H9 (cell line): ENCODE results near the gene GNAO1. TPM values are rescaled to one million over a fixed set of nuclear protein-coding genes. Genes with fewer than 3 reads are reported as not detected.

Source experiments
- DNase-seq: peaks from one replicate; pipeline ENCODE4 v3.0.0-alpha.2; 2017
- H2AFZ ChIP-seq: one replicate; pipeline ENCODE4 v1.6.1; 2013; ENCODE audit warnings: mild to moderate bottlenecking, low read length, control low read depth, moderate library complexity
- H2AK5ac ChIP-seq: 2 replicates; pipeline ENCODE4 v1.6.1; 2013; ENCODE audit warnings: low read length, control low read depth, mixed read lengths; ENCODE audit not compliant: insufficient read length
- H2BK120ac ChIP-seq: one replicate; pipeline ENCODE4 v1.6.1; 2013; ENCODE audit warnings: low read depth, mild to moderate bottlenecking, low read length, control low read depth, inconsistent platforms; ENCODE audit not compliant: poor library complexity, severe bottlenecking
- H2BK12ac ChIP-seq: 2 replicates; pipeline ENCODE4 v1.6.1; 2013; ENCODE audit warnings: low read length, control low read depth, mixed read lengths, low read depth; ENCODE audit not compliant: insufficient read length
- H2BK15ac ChIP-seq: 2 replicates; pipeline ENCODE4 v1.6.1; 2013; ENCODE audit warnings: low read depth, low read length, control low read depth
- H2BK20ac ChIP-seq: one replicate; pipeline ENCODE4 v1.6.1; 2013; ENCODE audit warnings: low read depth, mild to moderate bottlenecking, low read length, control low read depth, inconsistent platforms; ENCODE audit not compliant: poor library complexity, severe bottlenecking
- H2BK5ac ChIP-seq: 2 replicates; pipeline ENCODE4 v1.6.1; 2013; ENCODE audit warnings: low read length, control low read depth, mixed read lengths; ENCODE audit not compliant: insufficient read length
- H3K14ac ChIP-seq: 2 replicates; pipeline ENCODE4 v1.6.1; 2013; ENCODE audit warnings: low read length, control low read depth; ENCODE audit not compliant: insufficient read depth
- H3K18ac ChIP-seq: 2 replicates; pipeline ENCODE4 v1.6.1; 2013; ENCODE audit warnings: low read depth, mild to moderate bottlenecking, mixed read lengths, low read length, control low read depth; ENCODE audit not compliant: insufficient read length
- H3K23ac ChIP-seq: 2 replicates; pipeline ENCODE4 v1.6.1; 2013; ENCODE audit warnings: low read length, control low read depth, mixed read lengths, low read depth; ENCODE audit not compliant: insufficient read length
- H3K23me2 ChIP-seq: 2 replicates; pipeline ENCODE4 v1.6.1; 2013; ENCODE audit warnings: low read depth, mild to moderate bottlenecking, mixed read lengths, low read length, control low read depth; ENCODE audit not compliant: insufficient read length, poor library complexity, severe bottlenecking
- H3K27ac ChIP-seq: 2 replicates; pipeline ENCODE4 v1.5.1; 2013; ENCODE audit warnings: low read length, control low read depth, mixed read lengths, low read depth; ENCODE audit not compliant: insufficient read length
- H3K27me3 ChIP-seq: 2 replicates; pipeline ENCODE4 v1.6.1; 2013; ENCODE audit warnings: low read length, control low read depth, inconsistent platforms; ENCODE audit not compliant: insufficient read depth
- H3K4ac ChIP-seq: 2 replicates; pipeline ENCODE4 v1.6.1; 2013; ENCODE audit warnings: low read depth, mild to moderate bottlenecking, control low read depth, inconsistent platforms, low read length, moderate library complexity
- H3K4me1 ChIP-seq: 2 replicates; pipeline ENCODE4 v1.6.1; 2013; ENCODE audit warnings: low read length, control low read depth, inconsistent platforms; ENCODE audit not compliant: insufficient read depth
- H3K4me2 ChIP-seq: 2 replicates; pipeline ENCODE4 v1.6.1; 2013; ENCODE audit warnings: low read length, control low read depth, mixed read lengths; ENCODE audit not compliant: insufficient read length, insufficient read depth
- H3K56ac ChIP-seq: 2 replicates; pipeline ENCODE4 v1.6.1; 2013; ENCODE audit warnings: low read depth, mild to moderate bottlenecking, mixed read lengths, low read length, control low read depth; ENCODE audit not compliant: insufficient read length
- H3K79me1 ChIP-seq: 2 replicates; pipeline ENCODE4 v1.6.1; 2013; ENCODE audit warnings: low read depth, mild to moderate bottlenecking, moderate library complexity, low read length, control low read depth, inconsistent platforms; ENCODE audit not compliant: insufficient read depth, poor library complexity, severe bottlenecking
- H3K79me2 ChIP-seq: 2 replicates; pipeline ENCODE4 v1.6.1; 2013; ENCODE audit warnings: low read length, control low read depth, inconsistent platforms; ENCODE audit not compliant: insufficient read depth
- H3K9ac ChIP-seq: 2 replicates; pipeline ENCODE4 v1.6.1; 2013; ENCODE audit warnings: low read length, control low read depth, mixed read lengths; ENCODE audit not compliant: insufficient read length; ENCODE audit errors: extremely low read depth
- H3K9me3 ChIP-seq: one replicate; pipeline ENCODE4 v1.6.1; 2013; ENCODE audit warnings: low read depth, low read length, inconsistent platforms; ENCODE audit not compliant: control insufficient read depth
- H3T11ph ChIP-seq: one replicate; pipeline ENCODE4 v1.6.1; 2013; ENCODE audit warnings: mild to moderate bottlenecking, low read length, control low read depth, inconsistent platforms
- H4K20me1 ChIP-seq: one replicate; pipeline ENCODE4 v1.6.1; 2013; ENCODE audit not compliant: control insufficient read depth, insufficient read length, insufficient read depth
- H4K5ac ChIP-seq: 2 replicates; pipeline ENCODE4 v1.6.1; 2013; ENCODE audit warnings: low read depth, mild to moderate bottlenecking, mixed read lengths, low read length, control low read depth; ENCODE audit not compliant: insufficient read length
- H4K8ac ChIP-seq: replicated peaks from 2 replicates; pipeline ENCODE4 v1.6.1; 2013; ENCODE audit warnings: low read length, control low read depth, mixed read lengths, low read depth; ENCODE audit not compliant: insufficient read length
- H4K91ac ChIP-seq: 2 replicates; pipeline ENCODE4 v1.6.1; 2013; ENCODE audit warnings: low read depth, mild to moderate bottlenecking, moderate library complexity, mixed read lengths, low read length, control low read depth; ENCODE audit not compliant: insufficient read length
- H3K27ac Mint-ChIP-seq, 3 experiments: 2 replicates in 2 of 3; 3 replicates in 1 of 3; pipeline ENCODE4 v1.8.0; 2020 to 2021; ENCODE audit warnings: mixed read lengths in 3 of 3, mild to moderate bottlenecking in 1 of 3, moderate library complexity in 1 of 3
- H3K27me3 Mint-ChIP-seq: 2 replicates; pipeline ENCODE4 v1.8.0; 2021; ENCODE audit warnings: low read depth, mild to moderate bottlenecking, moderate library complexity, mixed read lengths
- H3K36me3 Mint-ChIP-seq, 3 experiments: 2 replicates in 2 of 3; 3 replicates in 1 of 3; pipeline ENCODE4 v1.8.0; 2020 to 2021; ENCODE audit warnings: low read depth in 3 of 3, mixed read lengths in 3 of 3; ENCODE audit not compliant: insufficient read depth in 1 of 3
- H3K4me1 Mint-ChIP-seq, 2 experiments: 2 replicates each; pipeline ENCODE4 v1.8.0; 2020; ENCODE audit warnings: mixed read lengths in 2 of 2
- H3K4me3 Mint-ChIP-seq, 2 experiments: 2 replicates in 1 of 2; 3 replicates in 1 of 2; pipeline ENCODE4 v1.8.0; 2020 to 2021; ENCODE audit warnings: mild to moderate bottlenecking in 2 of 2, mixed read lengths in 2 of 2, moderate library complexity in 1 of 2
- H3K9me3 Mint-ChIP-seq, 2 experiments: 2 replicates in 1 of 2; 3 replicates in 1 of 2; pipeline ENCODE4 v1.8.0; 2020; ENCODE audit warnings: mild to moderate bottlenecking in 2 of 2, mixed read lengths in 2 of 2, moderate library complexity in 1 of 2
- CTCF ChIP-seq: fragments of 200-600 bp; sonication (generic); conservative IDR thresholded peaks from 3 replicates; pipeline ENCODE4 v1.8.0; 2021; ENCODE audit warnings: antibody characterized with exemption, mild to moderate bottlenecking
- WGBS: extraction: QIAGEN DNeasy Blood & Tissue Kit; methylation state at CpG from one replicate; pipeline ENCODE4 v1.1.7; 2013; ENCODE audit warnings: missing lambda C conversion rate, low lambda C conversion rate, mixed read lengths; ENCODE audit not compliant: insufficient read length; ENCODE audit errors: extremely low coverage; 5-methylcytosine and 5-hydroxymethylcytosine counted together
- total RNA-seq: library from RNA; stranded (reverse); gene quantifications from 2 replicates; pipeline ENCODE4 v1.2.1, GENCODE V29; 2021

The GNAO1 gene
- total RNA-seq, 1 experiment from 2014 or later, result 16.9 TPM

- no peak for TF ChIP-seq CTCF
- Histone ChIP-seq H3T11ph (no peak overlapping the region), H2BK15ac (no peak overlapping the region), H3K9me3 (no peaks in the 10 kb centered on the region), H2BK20ac (no peak overlapping the region), H3K14ac (no peak overlapping the region), H2BK120ac (no peak overlapping the region), H3K9ac (no peak overlapping the region), H3K56ac (no peak overlapping the region), H2AFZ (no peak overlapping the region), H4K5ac (no peak overlapping the region), H3K23me2 (no peaks in the 10 kb centered on the region), H2BK5ac (no peak overlapping the region), H3K4ac (no peak overlapping the region), H2AK5ac (no peak overlapping the region), H3K4me1 (no peaks in the 10 kb centered on the region), H3K18ac (no peak overlapping the region), H3K79me2 (no peaks in the 10 kb centered on the region), H3K23ac (no peak overlapping the region), H4K20me1 (no peaks in the 10 kb centered on the region), H4K8ac (no peak overlapping the region), H4K91ac (no peak overlapping the region), H2BK12ac (no peak overlapping the region), H3K27ac (no peak overlapping the region), H3K4me2 (no peak overlapping the region), H3K79me1 (no peaks in the 10 kb centered on the region), H3K27me3 (no peaks in the 10 kb centered on the region)
- no peak for DNase-seq
- no peaks in the 10 kb centered on the region; a peak in 1 of 7 replicates for H3K36me3 Mint-ChIP-seq
- no peak overlapping the region for H3K27ac Mint-ChIP-seq
- H3K9me3 Mint-ChIP-seq, result no peaks in the 10 kb centered on the region
- H3K27me3 Mint-ChIP-seq, result peaks cover 1% of the 10 kb centered on the region; the same call in 1 of the 2 replicates
- no peak overlapping the region for H3K4me3 Mint-ChIP-seq
- WGBS, result no CpG with 5 or more reads among the region's 6 CpGs
- H3K4me1 Mint-ChIP-seq, result no peaks in the 10 kb centered on the region
These were observed 136.6 kb downstream of the GNAO1 start for GRCh38 chr16:56327929-56328258.
